Motor neuron (in vitro differentiated cells): Measurements from ENCODE around the gene SLC22A15. TPM values are rescaled to one million over a fixed set of nuclear protein-coding genes. Genes with fewer than 3 reads are reported as not detected.
"Not testable (repeated sequence)": the region's sequence is repeated elsewhere in the genome, so short reads cannot be mapped to it uniquely, and the experiment has no call there.

Experiments
- ATAC-seq, 8 experiments: fragments of 200-7000 bp; cut with Tn5 transposase; replicated peaks in 6 of 8; 2 replicates each; pipeline ENCODE4 v1.8.0; 2021; ENCODE audit warnings: mild to moderate bottlenecking in 8 of 8, moderate library complexity in 8 of 8
- H3K27ac ChIP-seq, 2 donors: fragments of 250-450 bp; sonication (Bioruptor Pico); 2 replicates each; pipeline ENCODE4 v1.9.0; 2021; ENCODE audit warnings: antibody characterized with exemption in 2 of 2, mild to moderate bottlenecking in 2 of 2, moderate library complexity in 1 of 2
- H3K4me1 ChIP-seq, 2 donors: fragments of 250-450 bp; sonication (Bioruptor Pico); replicated peaks in 1 of 2; 2 replicates each; pipeline ENCODE4 v1.6.1; 2021; ENCODE audit warnings: antibody characterized with exemption in 2 of 2, mild to moderate bottlenecking in 2 of 2, moderate library complexity in 1 of 2
- H3K4me3 ChIP-seq, 5 donors: fragments of 250-450 bp; sonication (Bioruptor Pico); 2 replicates each; pipeline ENCODE4 v1.9.0; 2021; ENCODE audit warnings: antibody characterized with exemption in 5 of 5, mild to moderate bottlenecking in 5 of 5, moderate library complexity in 4 of 5
- WGBS, 10 experiments: fragments of 450-650 bp; shearing (Covaris generic); methylation state at CpG; one replicate each; pipeline ENCODE4 v1.0.0; 2022; 5-methylcytosine and 5-hydroxymethylcytosine counted together
- in situ Hi-C, 9 experiments: fragments of 400-800 bp; cut with MboI; loops; one replicate each; pipeline ENCODE4 v1.15.0; 2021; ENCODE audit warnings: low sequenced_read_pairs in 9 of 9, low pct_unique_long_range_greater_than_20kb in 2 of 9; ENCODE audit not compliant: unreplicated experiment in 9 of 9
- total RNA-seq, 8 experiments: library from RNA; unstranded; fragments of 300-600 nt; gene quantifications; 2 replicates each; pipeline versions ENCODE4 v1.2.3 to v1.2.4, GENCODE V29; 2022

SLC22A15 gene
- total RNA-seq, 8 experiments from 2014 or later: 0.20 to 11.2 (median 7.0) TPM

GRCh38 chr1:115969509-115969908 is 6.8 kb upstream of the SLC22A15 start:
- H3K4me1 ChIP-seq: peaks cover 4 to 10% of the 10 kb centered on the region in 2 donors
- peak in 6 of 8 experiments; percentile 44 to 90 (median 82) for ATAC-seq
- 8 to 42% (median 18%) methylated on average over 1 to 2 of the region's 2 CpGs; no CpG with 5 or more reads in 2 of the 10 experiments for WGBS, 10 experiments
- in situ Hi-C loops: no loop called here
- no peak overlapping the region for H3K4me3 ChIP-seq
- H3K27ac ChIP-seq: no peak overlapping the region

- H3K27ac ChIP-seq, ATAC-seq, in situ Hi-C loops, H3K4me3 ChIP-seq: not testable (repeated sequence)
- H3K4me1 ChIP-seq: peaks cover 8 to 10% of the 10 kb centered on the region in 2 donors
- WGBS, 10 experiments: 77 to 100% (median 95%) methylated on average over 1 to 7 of the region's 7 CpGs; no CpG with 5 or more reads in 1 of the 10 experiments
These were observed 4.5 kb upstream of the SLC22A15 start for GRCh38 chr1:115971778-115972177.

DNA sequence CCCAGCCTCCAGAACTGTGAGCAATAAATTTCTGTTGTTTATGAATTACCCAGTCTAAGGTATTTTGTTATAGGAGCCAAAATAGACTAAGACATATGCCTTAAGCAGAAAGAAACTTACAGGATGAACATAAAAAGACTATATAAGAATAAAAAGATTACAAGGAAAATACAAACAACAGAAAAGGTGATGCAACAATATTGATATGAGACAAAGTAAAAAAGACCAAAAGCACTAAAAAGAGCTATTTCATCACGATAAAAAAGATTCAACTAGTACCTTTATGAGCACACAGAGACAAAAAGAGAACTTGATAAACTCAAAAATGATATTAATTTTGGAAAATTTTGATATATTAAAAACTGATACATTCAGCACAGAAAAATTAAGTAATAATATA is 3.2 kb upstream of the SLC22A15 start:
- H3K27ac ChIP-seq: no peak overlapping the region
- no peak overlapping the region for H3K4me3 ChIP-seq
- H3K4me1 ChIP-seq: peaks cover 16 to 20% of the 10 kb centered on the region in 2 donors
- 0 to 100% (median 78%) methylated on average over 1 of the region's 1 CpG; no CpG with 5 or more reads in 1 of the 10 experiments for WGBS, 10 experiments
- in situ Hi-C loops: no loop called here
- no peak for ATAC-seq

DNA sequence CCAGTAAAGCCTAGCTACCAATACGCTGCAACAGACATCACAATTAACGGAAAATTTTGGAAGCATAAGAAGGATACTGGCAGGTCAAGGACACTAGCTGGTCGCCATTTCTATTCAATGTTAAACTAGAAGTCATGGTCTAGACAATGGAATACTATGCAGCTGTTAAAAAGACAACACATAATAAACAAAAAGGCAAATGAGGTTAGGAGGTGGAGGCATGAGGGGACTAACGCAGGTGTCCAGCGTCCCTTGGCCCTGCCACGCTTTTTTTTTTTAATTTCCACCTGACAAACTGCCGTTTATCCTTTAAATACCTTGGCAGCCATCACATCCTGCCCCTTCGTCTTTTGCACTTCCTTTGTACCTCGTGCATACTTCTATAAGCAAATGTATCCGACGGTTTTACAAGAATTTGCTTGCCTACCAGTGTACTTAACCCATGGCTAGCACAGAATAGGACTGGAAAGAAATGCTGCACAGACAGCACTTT is 698 bp upstream of the SLC22A15 start:
- ATAC-seq: no peak
- in situ Hi-C loops: loop anchor here in 3 of 9 experiments (25.0 kb wide), 2 partner anchors 163 to 363 kb away; no protein-coding TSS in a partner anchor
- peak overlapping the region; percentile 25 to 75 for H3K27ac ChIP-seq

DNA sequence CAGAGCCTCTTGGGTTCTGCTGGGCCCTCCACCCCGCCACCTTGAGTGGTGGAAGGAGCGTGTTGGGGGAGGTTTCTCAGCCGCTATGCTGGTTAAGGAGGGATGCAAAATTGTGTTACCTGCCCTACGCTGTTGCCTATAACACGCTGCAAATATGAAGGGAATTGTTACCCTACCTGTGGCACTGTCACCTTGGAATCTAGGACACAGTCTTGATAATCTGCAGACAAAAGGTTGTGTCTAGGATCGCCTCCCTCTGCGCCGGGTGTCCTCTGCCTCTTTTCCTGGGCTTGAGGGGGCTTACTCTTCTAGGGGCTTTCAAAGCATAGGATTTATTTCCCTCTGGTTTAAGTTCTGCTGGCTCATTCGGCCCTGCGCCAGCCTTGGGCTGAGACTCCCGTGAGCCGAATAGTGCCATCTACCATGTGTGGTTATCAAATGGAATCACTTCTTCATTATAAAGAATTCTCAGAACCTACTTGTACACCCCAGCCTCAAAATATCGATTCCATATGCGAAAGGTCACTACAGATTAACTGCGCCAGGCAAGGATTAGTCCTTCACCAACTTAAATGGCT is 697 bp downstream of the SLC22A15 start:
- Histone ChIP-seq H3K27ac (peak overlapping the region; percentile 25 to 75), H3K4me1 (peaks cover 9 to 27% of the 10 kb centered on the region in 2 donors), H3K4me3 (peak overlapping the region; percentile 38 to 58 (median 45))
- ATAC-seq: peak in 2 of 8 experiments; percentile 1 to 5
- WGBS, 10 experiments: 48 to 100% (median 90%) methylated on average over 1 to 15 of the region's 15 CpGs; no CpG with 5 or more reads in 1 of the 10 experiments
- in situ Hi-C loops: loop anchor here in 3 of 9 experiments (25.0 kb wide), 2 partner anchors 165 to 365 kb away; no protein-coding TSS in a partner anchor

More for the DNA sequence above, 698 bp upstream of the SLC22A15 start:
- 51 to 82% (median 58%) methylated on average over 6 to 11 of the region's 11 CpGs for WGBS, 10 experiments
- H3K4me1 ChIP-seq: peaks cover 9 to 22% of the 10 kb centered on the region in 2 donors
- H3K4me3 ChIP-seq: peak overlapping the region; percentile 38 to 58 (median 45)

GRCh38 chr1:115977499-115978258 is 1.4 kb downstream of the SLC22A15 start:
- WGBS, 10 experiments: 3 to 95% (median 79%) methylated on average over 3 to 9 of the region's 9 CpGs
- H3K4me3 ChIP-seq: peak overlapping the region; percentile 38 to 58 (median 45)
- in situ Hi-C loops: loop anchor here in 3 of 9 experiments (25.0 kb wide), 2 partner anchors 165 to 365 kb away; no protein-coding TSS in a partner anchor
- peak in 6 of 8 experiments; percentile 6 to 61 (median 19) for ATAC-seq
- H3K4me1 ChIP-seq: peaks cover 9 to 27% of the 10 kb centered on the region in 2 donors
- no peak overlapping the region for H3K27ac ChIP-seq

GRCh38 chr1:115978292-115978941 is 2.1 kb downstream of the SLC22A15 start:
- Histone ChIP-seq H3K4me1 (peaks cover 9 to 27% of the 10 kb centered on the region in 2 donors), H3K27ac (no peak overlapping the region), H3K4me3 (peak overlapping the region in 1 of 5 donors; percentile 58)
- 80 to 100% (median 91%) methylated on average over 2 to 6 of the region's 6 CpGs; no CpG with 5 or more reads in 2 of the 10 experiments for WGBS, 10 experiments
- in situ Hi-C loops: loop anchor here in 3 of 9 experiments (25.0 kb wide), 2 partner anchors 166 to 366 kb away; no protein-coding TSS in a partner anchor
- ATAC-seq: no peak

DNA sequence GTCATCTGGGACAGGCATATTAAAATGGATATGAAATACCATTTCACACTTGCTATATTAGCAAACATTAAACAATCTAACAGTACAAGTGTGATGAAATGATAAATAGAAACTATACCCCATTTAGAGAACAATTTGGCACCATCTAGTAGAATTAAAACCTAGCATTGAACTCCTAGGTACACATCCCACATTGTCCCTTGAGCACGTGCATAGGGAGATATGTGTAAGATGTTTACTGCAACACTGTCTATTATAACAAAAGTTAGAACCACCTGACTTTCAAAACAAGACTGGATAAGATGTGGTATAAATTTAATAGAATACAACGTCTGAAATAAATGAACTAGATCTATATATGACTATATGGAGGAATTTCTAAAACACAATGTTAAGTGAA is 3.8 kb downstream of the SLC22A15 start:
- Histone ChIP-seq H3K27ac (no peak overlapping the region), H3K4me3 (no peak overlapping the region), H3K4me1 (peaks cover 9 to 27% of the 10 kb centered on the region in 2 donors)
- in situ Hi-C loops: loop anchor here in 3 of 9 experiments (10.0 to 25.0 kb wide), 3 partner anchors 165 to 368 kb away; no protein-coding TSS in a partner anchor
- no peak for ATAC-seq
- WGBS, 10 experiments: 21 to 100% (median 62%) methylated on average over 1 to 2 of the region's 2 CpGs; no CpG with 5 or more reads in 1 of the 10 experiments

DNA sequence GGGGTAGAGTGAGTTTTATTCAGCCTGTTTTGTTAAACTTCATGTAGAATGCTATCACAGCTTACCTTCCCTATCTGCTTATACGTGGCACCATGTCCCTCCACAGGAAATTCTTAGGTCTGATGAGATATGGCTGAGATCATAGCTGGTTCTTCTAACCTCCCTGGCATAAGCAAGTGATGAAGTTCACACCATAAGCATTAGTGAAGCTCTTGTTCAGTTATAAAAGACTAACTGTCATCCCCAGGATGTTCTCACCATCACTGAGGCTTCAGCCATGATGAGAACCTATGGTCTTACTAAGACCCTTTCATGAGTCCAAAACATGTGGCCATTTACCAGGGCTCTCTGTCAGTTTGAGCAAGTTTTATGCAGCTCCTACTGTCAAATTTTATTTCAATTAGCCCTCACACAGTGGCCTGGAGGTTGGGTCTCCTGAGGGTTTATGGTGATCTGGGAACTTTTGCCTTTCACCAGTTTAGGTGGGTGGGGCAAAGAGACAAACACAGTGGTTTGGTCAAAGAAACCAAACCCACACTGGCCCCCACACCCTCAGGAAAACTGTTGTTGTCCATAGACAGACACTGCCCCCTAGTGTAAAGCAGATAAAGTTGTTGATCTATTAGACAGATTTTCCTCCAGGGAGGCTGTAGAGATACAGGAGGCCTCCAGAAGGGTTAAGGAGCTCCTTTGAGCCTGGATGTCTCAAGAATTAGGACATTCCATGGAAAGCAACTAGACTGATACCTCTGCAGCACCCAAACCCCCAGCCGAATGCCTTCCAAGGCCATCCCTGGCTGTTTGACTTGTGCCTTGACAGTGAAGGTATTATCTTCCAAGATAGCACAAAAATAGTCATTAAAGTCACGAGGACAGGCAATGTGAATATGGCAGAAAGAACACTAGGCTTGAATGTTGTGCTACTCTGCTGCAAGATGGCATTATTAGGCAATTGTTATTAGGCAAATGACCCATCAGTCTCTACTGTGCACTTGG is 5.0 kb downstream of the SLC22A15 start:
- ATAC-seq: peak in 3 of 8 experiments; percentile 65 to 67 (median 67)
- 27 to 89% (median 61%) methylated on average over 1 to 3 of the region's 3 CpGs for WGBS, 10 experiments
- no peak overlapping the region for H3K27ac ChIP-seq
- H3K4me3 ChIP-seq: no peak overlapping the region
- in situ Hi-C loops: loop anchor here in 3 of 9 experiments (10.0 to 25.0 kb wide), 3 partner anchors 166 to 369 kb away; no protein-coding TSS in a partner anchor
- peaks cover 9 to 23% of the 10 kb centered on the region in 2 donors for H3K4me1 ChIP-seq

- Histone ChIP-seq H3K4me1 (peaks cover 4 to 19% of the 10 kb centered on the region in 2 donors), H3K4me3 (no peak overlapping the region), H3K27ac (no peak overlapping the region)
- ATAC-seq: no peak
- 0 to 95% (median 59%) methylated on average over 1 to 3 of the region's 3 CpGs for WGBS, 10 experiments
- in situ Hi-C loops: loop anchor here in 3 of 9 experiments (10.0 to 25.0 kb wide), 3 partner anchors 168 to 370 kb away; no protein-coding TSS in a partner anchor
These were observed 6.1 kb downstream of the SLC22A15 start for GRCh38 chr1:115982400-115982799.

DNA sequence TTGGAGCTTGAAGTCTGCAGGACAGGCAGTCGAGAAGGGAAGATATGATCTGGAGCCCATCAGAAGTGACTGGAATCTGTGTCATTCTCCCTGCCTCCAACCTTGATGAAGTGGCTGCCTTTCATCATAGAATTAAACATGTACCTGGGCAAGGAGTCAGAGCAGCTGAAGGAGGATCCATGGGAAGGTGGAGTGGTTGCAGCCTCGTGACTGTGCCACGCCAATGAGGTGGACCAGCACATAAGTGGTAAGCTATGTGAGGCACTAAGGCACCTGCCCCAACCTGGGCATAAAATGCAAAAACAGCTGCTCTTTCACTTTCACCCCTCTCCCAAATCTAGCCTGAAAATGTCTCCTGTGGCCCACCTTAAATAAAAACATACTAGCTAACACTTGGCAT is 7.3 kb downstream of the SLC22A15 start:
- in situ Hi-C loops: loop anchor here in 3 of 9 experiments (10.0 to 25.0 kb wide), 3 partner anchors 169 to 371 kb away; no protein-coding TSS in a partner anchor

More for the DNA sequence above, 7.3 kb downstream of the SLC22A15 start:
- H3K4me3 ChIP-seq: no peak overlapping the region
- H3K4me1 ChIP-seq: peaks cover 4 to 7% of the 10 kb centered on the region in 2 donors
- 60 to 100% (median 92%) methylated on average over 1 to 3 of the region's 3 CpGs; no CpG with 5 or more reads in 3 of the 10 experiments for WGBS, 10 experiments
- H3K27ac ChIP-seq: no peak overlapping the region
- ATAC-seq: no peak
